ENCODE results near the gene TWIST2. TPM values are rescaled to one million over a fixed set of nuclear protein-coding genes. Genes with fewer than 3 reads are reported as not detected.
A peak's percentile ranks its signal among the peaks of the same experiment; 100 is the strongest.

Gene TWIST2
- total and polyA plus RNA-seq, 7 donors, result 0.92 to 92.2 (median 53.9) TPM

GRCh38 chr2:238941262-238941792, 93.4 kb downstream of the TWIST2 start:
- Histone ChIP-seq H3K4me3 (no peak overlapping the region), H3K27ac (no peak overlapping the region), H3K27me3 (no peaks in the 10 kb centered on the region), H3K4me1 (peaks cover 0 to 13% (median 6%) of the 10 kb centered on the region in 4 donors), H3K9me3 (no peaks in the 10 kb centered on the region), H3K36me3 (no peaks in the 10 kb centered on the region)
- TF ChIP-seq EP300 (IDR thresholded peaks at IDR 0.05) (no peak), POLR2A (IDR thresholded peaks at IDR 0.05) (no peak), POLR2AphosphoS5 (IDR thresholded peaks at IDR 0.05) (no peak), CTCF (IDR thresholded peaks at IDR 0.05) (no peak)
- DNase-seq, result no peak
- WGBS, 2 donors, result 58 to 75% methylated on average over 7 of the region's 7 CpGs
- intact Hi-C loops (cut with DNase I), result loop anchor here (5.0 to 10.0 kb wide), 3 partner anchors 44 to 577 kb away; no protein-coding TSS in a partner anchor

GRCh38 chr2:238942080-238942725, 94.3 kb downstream of the TWIST2 start:
- peak; percentile 62 for DNase-seq
- Histone ChIP-seq H3K27ac (no peak overlapping the region), H3K27me3 (no peaks in the 10 kb centered on the region), H3K36me3 (no peaks in the 10 kb centered on the region), H3K4me1 (peaks cover 0 to 13% (median 6%) of the 10 kb centered on the region in 4 donors), H3K9me3 (no peaks in the 10 kb centered on the region), H3K4me3 (no peak overlapping the region)
- WGBS, 2 donors, result 86 to 88% methylated on average over 19 of the region's 19 CpGs
- intact Hi-C loops (cut with DNase I), result loop anchor here (5.0 to 10.0 kb wide), 3 partner anchors 45 to 577 kb away; no protein-coding TSS in a partner anchor
- no peak for TF ChIP-seq POLR2AphosphoS5 (IDR thresholded peaks at IDR 0.05)
- TF ChIP-seq EP300 (IDR thresholded peaks at IDR 0.05), result no peak
- TF ChIP-seq POLR2A (IDR thresholded peaks at IDR 0.05), result no peak
- no peak for TF ChIP-seq CTCF (IDR thresholded peaks at IDR 0.05)

GRCh38 chr2:238942726-238943300, 94.9 kb downstream of the TWIST2 start:
- no peaks in the 10 kb centered on the region for H3K27me3 ChIP-seq
- 46 to 71% methylated on average over 13 of the region's 13 CpGs for whole genome bisulfite sequencing, 2 donors
- H3K27ac ChIP-seq, result no peak overlapping the region
- no peak overlapping the region for H3K4me3 ChIP-seq
- no peak for DNase-seq
- peaks cover 0 to 13% (median 6%) of the 10 kb centered on the region in 4 donors for H3K4me1 ChIP-seq
- H3K36me3 ChIP-seq, result no peaks in the 10 kb centered on the region
- no peak for TF ChIP-seq POLR2A (IDR thresholded peaks at IDR 0.05)
- TF ChIP-seq EP300 (IDR thresholded peaks at IDR 0.05), result no peak
- TF ChIP-seq POLR2AphosphoS5 (IDR thresholded peaks at IDR 0.05), result no peak
- no peak for TF ChIP-seq CTCF (IDR thresholded peaks at IDR 0.05)
- intact Hi-C loops (cut with DNase I), result loop anchor here (5.0 to 10.0 kb wide), 3 partner anchors 46 to 578 kb away; no protein-coding TSS in a partner anchor
- H3K9me3 ChIP-seq, result no peaks in the 10 kb centered on the region

- peak; percentile 37 for DNase-seq
- TF ChIP-seq POLR2A (IDR thresholded peaks at IDR 0.05) (no peak), CTCF (IDR thresholded peaks at IDR 0.05) (no peak), EP300 (IDR thresholded peaks at IDR 0.05) (no peak), POLR2AphosphoS5 (IDR thresholded peaks at IDR 0.05) (no peak)
- H3K4me1 ChIP-seq, result peaks cover 0 to 10% (median 4%) of the 10 kb centered on the region in 4 donors
- H3K4me3 ChIP-seq, result no peak overlapping the region
- H3K27ac ChIP-seq, result no peak overlapping the region
- no peaks in the 10 kb centered on the region for H3K36me3 ChIP-seq
- no peaks in the 10 kb centered on the region for H3K9me3 ChIP-seq
- no peaks in the 10 kb centered on the region for H3K27me3 ChIP-seq
- intact Hi-C loops (cut with DNase I), result loop anchor here (5.0 to 10.0 kb wide), 3 partner anchors 46 to 579 kb away; no protein-coding TSS in a partner anchor
- 67 to 79% methylated on average over 14 of the region's 14 CpGs for WGBS, 2 donors
These were observed 95.6 kb downstream of the TWIST2 start for GRCh38 chr2:238943338-238944067.
